NCI-H460 (cell line): Measurements from ENCODE around the gene SRRM2. TPM values are rescaled to one million over a fixed set of nuclear protein-coding genes. Genes with fewer than 3 reads are reported as not detected.
A peak's percentile ranks its signal among the peaks of the same experiment; 100 is the strongest.

Experiments
- DNase-seq: peaks from one replicate; pipeline ENCODE4 v3.0.0-alpha.2; 2016; ENCODE audit warnings: low read depth; ENCODE audit errors: extremely low read depth
- total RNA-seq: library from RNA; depleted of rRNA; stranded (reverse); fragments of >200 nt; shearing (Covaris generic); gene quantifications from 2 replicates; pipeline ENCODE4 v1.2.3, GENCODE V29; 2014

Gene SRRM2
- total RNA-seq, 1 experiment from 2014 or later: 63.3 TPM

GRCh38 chr16:2775131-2775716 is 22.8 kb downstream of the SRRM2 start:
- DNase-seq: no peak

GRCh38 chr16:2775765-2776499 is 23.5 kb downstream of the SRRM2 start:
- DNase-seq: no peak

GRCh38 chr16:2776500-2777139 is 24.2 kb downstream of the SRRM2 start:
- DNase-seq: no peak

DNA sequence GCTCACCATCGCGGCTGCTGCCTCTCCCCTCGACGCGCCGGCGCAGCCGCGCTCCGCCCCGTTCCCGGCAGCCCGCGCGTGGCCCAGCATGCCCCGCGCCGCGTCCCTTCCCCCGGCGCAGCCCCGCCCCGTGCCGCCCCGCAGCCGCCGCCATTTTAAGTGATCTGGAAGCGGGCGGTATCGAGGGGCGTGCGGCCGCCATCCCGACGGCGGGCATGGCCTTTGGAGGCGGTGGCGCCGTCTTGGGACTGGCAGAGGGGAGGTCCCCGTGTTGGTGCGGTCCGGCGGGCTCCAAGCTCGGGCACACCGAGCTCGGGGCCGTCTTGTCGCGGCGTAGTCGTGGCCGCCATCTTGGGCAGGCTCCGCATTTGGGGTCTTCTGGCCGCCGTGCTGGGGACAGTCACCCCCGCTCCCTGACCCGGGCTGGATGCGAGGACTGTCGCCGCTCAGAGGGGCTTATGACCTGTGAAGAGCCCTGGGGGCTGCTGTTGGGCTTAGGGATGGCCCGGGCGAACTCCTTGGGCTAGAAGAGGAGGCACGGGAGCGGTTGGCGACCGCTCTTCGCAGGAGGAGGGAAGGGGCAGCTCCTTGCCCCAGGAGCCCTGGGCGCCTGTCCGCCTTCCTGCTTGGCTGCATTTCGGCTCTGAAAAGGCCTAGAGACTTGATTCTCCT is 24.9 kb downstream of the SRRM2 start, which contains the start of gene ELOB:
Gene ELOB (minus strand): TSS at position 50 of the 672 bp plus-strand sequence. CDS start 41 bp downstream, at position 9.
- peak; percentile 81 for DNase-seq

DNA sequence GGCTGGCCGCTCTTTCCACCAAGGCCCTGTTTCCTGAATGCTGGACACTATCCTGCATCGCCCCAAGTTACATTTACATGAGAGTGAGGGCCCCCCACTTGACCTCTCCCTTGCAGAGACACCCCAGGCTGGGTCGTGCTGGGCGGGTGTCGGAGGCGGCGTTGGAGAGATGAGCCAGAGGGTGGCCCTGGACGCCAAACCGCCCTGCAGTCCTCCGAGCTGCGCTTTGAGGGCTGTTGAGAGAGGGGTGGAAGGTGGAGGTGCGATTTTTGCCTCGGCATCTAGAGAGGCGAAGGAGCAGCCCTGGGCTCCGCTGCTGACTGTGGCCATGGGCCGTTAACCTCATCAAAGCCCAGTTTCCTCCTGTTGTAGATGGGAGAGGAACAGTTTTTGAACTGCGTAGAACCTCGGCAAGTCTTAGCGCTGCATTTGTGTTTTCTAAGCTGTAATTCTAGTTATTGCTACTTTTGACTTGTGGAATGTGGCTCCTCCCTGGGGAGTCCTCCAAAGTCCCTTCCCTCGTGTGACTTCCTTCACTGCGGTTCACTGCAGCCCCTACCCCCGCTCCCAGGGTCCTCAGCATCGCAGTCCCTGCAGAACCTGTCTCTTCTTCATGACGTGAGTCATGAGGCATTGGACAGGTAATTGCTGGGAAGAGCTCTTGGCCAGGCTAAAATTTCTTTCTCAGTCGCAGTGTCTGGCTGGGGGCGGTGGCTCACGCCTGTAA is 25.6 kb downstream of the SRRM2 start:
- no peak for DNase-seq

DNA sequence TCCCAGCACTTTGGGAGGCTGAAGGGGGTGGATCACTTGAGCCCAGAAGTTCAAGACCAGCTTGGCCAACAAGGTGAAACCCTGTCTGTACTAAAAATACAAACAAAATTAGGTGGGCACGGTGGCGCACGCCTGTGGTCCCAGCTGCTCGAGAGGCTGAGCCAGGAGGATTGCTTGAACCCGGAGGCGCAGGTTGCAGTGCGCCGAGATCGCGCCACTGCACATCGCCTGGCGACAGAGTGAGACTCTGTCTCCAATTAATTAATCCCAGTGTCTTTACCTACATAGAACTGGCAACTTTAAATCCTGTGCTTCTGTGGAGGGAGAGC is 26.2 kb downstream of the SRRM2 start:
- DNase-seq: no peak

DNA sequence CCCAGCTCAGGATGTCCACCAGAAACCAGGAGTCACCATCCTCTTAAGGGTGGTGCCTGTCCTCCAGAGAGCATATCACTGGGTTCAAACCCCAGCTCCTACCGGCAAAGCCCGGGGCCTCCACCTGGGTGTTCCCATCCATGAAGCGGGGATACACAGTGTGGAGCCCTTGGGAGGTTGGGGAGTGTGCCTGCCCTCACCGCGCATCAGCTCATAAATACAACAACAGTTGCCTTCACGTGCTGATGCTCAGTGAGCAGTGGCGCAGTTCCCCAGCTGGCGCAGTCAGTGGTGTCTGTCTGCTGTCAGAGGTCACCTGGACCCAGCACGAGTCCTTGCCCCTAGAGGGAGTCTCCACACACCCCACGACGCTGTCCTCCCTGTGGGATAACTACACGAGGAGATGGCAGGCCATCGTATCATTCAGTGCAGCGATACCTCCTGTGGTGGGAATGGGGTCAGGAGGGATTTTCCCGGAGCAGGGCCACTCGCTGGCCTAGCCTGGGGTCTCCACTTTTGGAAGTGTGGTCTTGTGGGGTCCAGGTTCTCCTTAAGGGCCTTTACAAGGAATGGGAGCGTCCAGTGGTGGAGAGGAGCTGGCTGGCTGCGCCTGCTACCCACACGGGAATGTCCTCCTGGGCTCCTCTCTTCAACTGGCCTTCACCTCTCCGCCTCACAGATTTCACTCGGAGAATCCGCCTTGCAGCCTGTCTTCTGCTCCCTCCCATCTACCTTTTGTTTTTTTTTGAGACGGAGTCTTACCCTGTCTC is 26.9 kb downstream of the SRRM2 start:
- DNase-seq: no peak

- no peak for DNase-seq
Measured at GRCh38 chr16:2779978-2780898, 27.8 kb downstream of the SRRM2 start.

- no peak for DNase-seq
Measured at GRCh38 chr16:2782583-2783351, 30.3 kb downstream of the SRRM2 start.

DNA sequence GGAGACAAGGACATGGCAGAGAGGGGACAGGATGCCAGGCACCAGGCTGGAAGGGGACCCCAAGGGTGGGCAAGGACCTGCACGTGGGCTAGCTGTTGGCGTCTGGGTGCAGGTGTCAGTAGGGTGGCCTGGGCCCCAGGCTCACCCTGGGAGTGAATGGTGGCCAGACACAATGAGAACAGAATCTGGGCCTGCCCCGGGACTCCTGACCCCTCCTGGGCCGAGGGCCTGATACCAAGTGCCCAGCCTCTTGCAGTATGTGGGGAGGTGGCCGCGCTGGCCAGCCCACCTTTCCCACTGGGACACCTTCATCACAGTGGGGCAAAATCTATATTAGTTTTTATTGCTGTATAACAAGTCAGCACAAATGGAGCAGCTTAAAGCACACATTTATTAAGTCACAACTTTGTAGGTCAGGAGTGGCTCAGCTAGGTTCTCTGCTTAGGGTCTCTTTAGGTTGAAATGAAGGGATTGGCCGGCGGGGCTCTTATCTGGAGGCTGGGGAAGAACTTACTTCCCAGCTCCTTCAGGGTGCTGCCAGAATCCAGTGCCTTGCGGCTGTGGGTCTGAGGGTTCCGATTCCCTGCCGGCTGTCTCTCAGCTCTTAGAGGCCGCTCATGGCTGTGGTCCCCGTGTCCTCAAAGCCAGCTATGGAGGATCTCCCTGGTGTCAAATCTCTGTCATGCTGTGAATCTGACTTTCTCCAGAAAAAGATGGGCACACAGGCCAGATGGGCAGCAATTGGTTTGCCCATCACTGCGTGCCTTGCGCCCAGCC is 31.3 kb downstream of the SRRM2 start:
- DNase-seq: no peak

DNA sequence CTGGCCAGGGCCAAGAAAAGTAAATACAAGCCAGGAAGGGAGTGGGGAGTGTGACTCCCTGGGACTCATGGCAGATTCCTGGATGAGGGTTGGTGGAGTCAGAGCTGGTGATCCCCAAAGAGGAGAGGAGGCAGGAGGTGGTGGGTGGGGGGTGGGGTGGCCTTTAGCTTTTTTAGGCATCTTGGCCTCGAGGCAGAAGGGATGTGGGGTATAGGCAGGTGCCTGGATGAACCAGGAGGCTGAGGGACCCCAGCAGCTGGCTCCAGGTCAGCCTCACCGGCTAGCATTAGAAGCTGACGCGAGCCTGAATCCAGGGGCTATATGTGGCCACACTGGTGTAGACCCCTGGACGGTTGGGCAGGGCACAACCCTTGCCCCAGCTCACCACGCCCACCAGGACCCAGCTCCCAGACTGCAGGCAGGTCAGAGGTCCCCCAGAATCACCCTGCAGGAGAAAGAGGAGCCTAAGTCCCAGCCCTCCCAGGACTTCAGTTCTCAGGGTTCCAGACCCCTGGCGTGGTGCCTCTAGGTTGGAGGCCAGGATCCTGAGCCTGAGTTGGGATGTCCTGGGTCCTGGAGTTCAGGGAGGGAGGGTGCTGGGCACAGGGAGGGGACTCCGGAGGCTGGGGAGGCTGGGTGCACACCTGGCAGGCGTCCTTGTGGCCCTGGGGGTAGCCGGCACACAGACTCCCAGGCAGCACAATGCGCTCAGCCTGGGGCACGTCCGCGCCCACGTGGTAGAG is 32.1 kb downstream of the SRRM2 start:
- DNase-seq: no peak

- DNase-seq: no peak
Measured at GRCh38 chr16:2785101-2785991, 32.9 kb downstream of the SRRM2 start.

GRCh38 chr16:2786061-2786825 is 33.8 kb downstream of the SRRM2 start:
- no peak for DNase-seq

GRCh38 chr16:2786826-2787151 is 34.4 kb downstream of the SRRM2 start:
- DNase-seq: no peak

- DNase-seq: no peak
Measured at GRCh38 chr16:2787406-2787805, 35.0 kb downstream of the SRRM2 start, which contains the start of gene PRSS33. PRSS33 (minus strand) TSS chr16:2787560; CDS start chr16:2786547, 1,013 bp downstream.
